Measurements from ENCODE around the gene WBP2. TPM values are rescaled to one million over a fixed set of nuclear protein-coding genes. Genes with fewer than 3 reads are reported as not detected.

WBP2 gene
- total and polyA plus RNA-seq, 9 of the 15 experiments (the other 6 are each of a cell fraction or from before 2014, with no cell fraction given): 2.2 to 74.3 (median 20.0) TPM

DNA sequence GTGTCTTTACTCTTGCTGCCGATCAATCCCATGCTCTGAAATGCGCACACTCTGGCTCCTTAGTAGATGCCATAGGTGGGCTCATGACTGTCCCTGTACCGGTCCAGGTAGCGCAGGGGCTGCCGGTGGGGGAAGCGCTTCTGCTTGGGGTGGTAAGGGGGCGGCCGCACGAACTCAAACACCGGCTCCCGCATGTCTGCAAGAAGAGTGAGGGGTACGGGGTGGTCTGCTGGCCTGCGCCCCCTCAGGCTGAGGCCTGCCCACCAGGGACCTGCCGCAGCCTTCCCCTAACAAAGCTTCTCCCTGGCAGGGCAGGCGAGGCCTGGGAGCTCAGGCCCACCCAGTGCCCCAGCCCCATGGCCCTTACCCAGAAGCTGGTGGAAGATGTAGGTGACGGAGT lies 43.7 kb upstream of the WBP2 start (continued):
- no peak for TF ChIP-seq TEAD4 (IDR thresholded peaks at IDR 0.05; ENCODE audit: low read length)
- no peak for TF ChIP-seq TEAD4 (CRISPR knock-in tag; IDR thresholded peaks at IDR 0.05; ENCODE audit: borderline replicate concordance)

DNA sequence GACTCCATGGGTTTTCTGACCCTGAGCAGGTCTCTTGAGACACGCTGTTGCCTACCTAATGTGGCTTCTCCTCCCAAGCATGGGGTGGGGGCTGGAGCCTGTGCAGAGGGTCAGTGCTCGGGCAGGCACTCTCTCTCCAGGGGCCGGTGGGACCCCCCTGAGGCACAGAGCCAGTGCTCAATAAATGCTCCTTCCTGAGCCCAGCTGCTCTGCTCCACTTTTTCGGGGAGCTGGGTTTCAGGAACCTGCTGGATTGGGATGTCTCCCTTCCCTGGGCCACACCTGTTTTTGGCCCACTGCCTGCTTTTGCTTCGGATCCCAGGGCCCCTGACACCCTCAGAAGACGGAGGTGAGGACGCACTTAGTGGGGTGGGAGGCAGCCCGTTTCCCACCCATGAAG lies 42.9 kb upstream of the WBP2 start:
- H3K4me3 ChIP-seq: no peak overlapping the region
- H3K27ac ChIP-seq (ENCODE audit: extremely low read depth, low read depth, low read length): peak overlapping the region; percentile 8; the same call in 1 of the 3 replicates
- POLR2A ChIA-PET: interaction anchor here (0.5 to 15.9 kb wide), 11 partner anchors 12 to 122 kb away, joined by 3 to 169 read pairs (median 4); partner anchors contain the start of genes ACOX1, TEN1 and TRIM47
- H2AFZ ChIP-seq (ENCODE audit: low read depth, low read length): no peak overlapping the region
- CTCF ChIA-PET (ENCODE audit: low intra/inter-chr PET ratio): no interaction called here
- ATAC-seq (no peak), FAIRE-seq (no peak), DNase-seq (ENCODE audit: extremely low read depth in 1 of 4, low spot score in 3 of 4) (no peak)
- peaks cover 35% of the 10 kb centered on the region for H3K79me2 ChIP-seq (ENCODE audit: control insufficient read depth, insufficient read depth, low read length)
- peaks cover 4% of the 10 kb centered on the region for H3K9me1 ChIP-seq (ENCODE audit: control insufficient read depth, insufficient read depth, low read length)
- no peaks in the 10 kb centered on the region for H3K9me3 ChIP-seq (replicated peaks; ENCODE audit: control insufficient read depth, insufficient read depth, low read depth, low read length)
- peak overlapping the region in 1 of 2 experiments; percentile 27; a peak in 2 of 4 replicates for H3K9ac ChIP-seq (ENCODE audit: insufficient read depth in 1 of 2, low read depth in 2 of 2, low read length in 2 of 2)
- peaks cover 64% of the 10 kb centered on the region; the same call in 2 of the 3 replicates for H3K36me3 ChIP-seq (ENCODE audit: control insufficient read depth, insufficient read depth, low read length)
- H3K4me2 ChIP-seq (ENCODE audit: insufficient read depth, low read length): no peak overlapping the region
- in situ Hi-C loops (cut with MboI) (no loop called here), intact Hi-C loops (cut with micrococcal nuclease) (no loop called here)
- WGBS (ENCODE audit: insufficient coverage, low coverage, missing lambda C conversion rate): 89% methylated on average over 6 of the region's 8 CpGs
- no peaks in the 10 kb centered on the region for H4K20me1 ChIP-seq (replicated peaks; ENCODE audit: control insufficient read depth, insufficient read depth, low read length)
- no peak for TF ChIP-seq NCOA4 (IDR thresholded peaks at IDR 0.05; ENCODE audit: partially characterized antibody)
- TF ChIP-seq RUNX1 (IDR thresholded peaks at IDR 0.05; ENCODE audit: low read depth): no peak
- no peak for TF ChIP-seq HMG20A (CRISPR knock-in tag; conservative IDR thresholded peaks at IDR 0.05)
- peak; percentile 18; the same call in 1 of the 2 replicates for TF ChIP-seq NFIC (IDR thresholded peaks at IDR 0.05)
- TF ChIP-seq ZNF212 (CRISPR knock-in tag; IDR thresholded peaks at IDR 0.05): no peak
- 0 out of 2 replicates have a peak, but pooled peaks have one; percentile 8 for TF ChIP-seq ZBTB7A (IDR thresholded peaks at IDR 0.05; ENCODE audit: borderline replicate concordance, control insufficient read depth, low read depth, low read length)
- no peak for TF ChIP-seq ZNF584 (CRISPR knock-in tag; IDR thresholded peaks at IDR 0.05; ENCODE audit: low read depth)
- TF ChIP-seq PML (IDR thresholded peaks at IDR 0.05; ENCODE audit: low read length): 0 out of 2 replicates have a peak, but pooled peaks have one; percentile 4
- no peak for TF ChIP-seq FOXK2 (conservative IDR thresholded peaks at IDR 0.05 in 1 of 2, IDR thresholded peaks at IDR 0.05 in 1 of 2; ENCODE audit: low read depth in 2 of 2)
- no peak for TF ChIP-seq TRIM24 (IDR thresholded peaks at IDR 0.05)
- no peak for TF ChIP-seq ZNF551 (CRISPR knock-in tag; IDR thresholded peaks at IDR 0.05)
- BruUV-seq (replicated peaks): no TSS peak
- H3K4me1 ChIP-seq (replicated peaks in 1 of 2; ENCODE audit: control insufficient read depth in 2 of 2, insufficient read depth in 2 of 2, low read length in 2 of 2): peaks cover 13 to 73% of the 10 kb centered on the region in 2 experiments; a peak in 4 of 5 replicates
- no peaks in the 10 kb centered on the region for H3K27me3 ChIP-seq (ENCODE audit: control insufficient read depth in 2 of 2, insufficient read depth in 2 of 2, low read length in 2 of 2)

Measured in K562 (cell line).